22Rv1 (cell line): ENCODE measurements around the gene KLF12.

ENCODE experiments used
- CTCF ChIP-seq: fragments of 450-650 bp; IDR thresholded peaks from 2 replicates; pipeline ENCODE4 v1.5.1; 2017; ENCODE audit warnings: mild to moderate bottlenecking
- ZFX ChIP-seq: fragments of 450-650 bp; IDR thresholded peaks from 2 replicates; pipeline ENCODE4 v1.6.1; 2017; ENCODE audit warnings: antibody characterized with exemption, borderline replicate concordance

- no peak for TF ChIP-seq CTCF
- no peak for TF ChIP-seq ZFX
Observed at GRCh38 chr13:74115133-74115532, 19.1 kb downstream of the KLF12 start.
